Measurements from ENCODE around the gene TFDP2.

TFDP2 gene

DNA sequence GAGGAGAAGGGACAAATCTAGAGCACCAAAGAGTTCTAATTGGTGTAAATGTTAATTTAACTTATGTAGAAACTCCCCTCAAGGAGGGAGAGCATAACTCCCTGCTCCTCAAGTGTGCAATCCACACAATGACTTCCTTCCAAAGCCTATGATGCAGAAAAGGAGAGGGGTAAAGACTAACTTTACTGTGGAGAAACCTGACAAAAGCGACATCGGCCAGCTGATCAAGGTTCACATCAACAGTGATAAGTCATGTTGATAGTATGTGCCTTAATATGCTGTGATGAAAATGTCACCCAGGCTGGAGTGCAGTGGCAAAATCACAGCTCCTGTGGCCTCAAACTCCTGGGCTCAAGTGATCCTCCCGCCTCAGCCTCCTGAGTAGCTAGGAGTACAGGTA lies 76.5 kb downstream of the TFDP2 start:
- DNase-seq (ENCODE audit: low spot score) = no peak

DNA sequence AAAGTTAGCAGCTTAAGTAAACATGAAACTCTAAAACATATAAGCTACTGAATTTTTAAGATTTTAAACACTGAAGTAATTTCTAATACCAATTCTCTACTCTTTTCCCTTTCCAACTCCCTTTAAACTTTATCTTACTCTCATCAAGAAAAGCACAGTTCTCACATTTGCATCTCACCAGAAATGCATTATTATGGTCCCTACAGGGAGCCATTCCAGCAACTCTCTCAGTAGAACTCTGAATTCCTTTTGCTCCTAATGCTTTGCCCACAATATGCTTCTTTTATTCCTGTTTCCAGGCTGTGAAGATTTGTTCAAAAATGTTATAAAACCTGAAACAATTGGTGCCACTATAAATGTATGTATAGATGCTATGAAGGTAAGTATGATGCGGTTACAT lies 83.4 kb downstream of the TFDP2 start:
- no peak for DNase-seq (ENCODE audit: low spot score)

DNA sequence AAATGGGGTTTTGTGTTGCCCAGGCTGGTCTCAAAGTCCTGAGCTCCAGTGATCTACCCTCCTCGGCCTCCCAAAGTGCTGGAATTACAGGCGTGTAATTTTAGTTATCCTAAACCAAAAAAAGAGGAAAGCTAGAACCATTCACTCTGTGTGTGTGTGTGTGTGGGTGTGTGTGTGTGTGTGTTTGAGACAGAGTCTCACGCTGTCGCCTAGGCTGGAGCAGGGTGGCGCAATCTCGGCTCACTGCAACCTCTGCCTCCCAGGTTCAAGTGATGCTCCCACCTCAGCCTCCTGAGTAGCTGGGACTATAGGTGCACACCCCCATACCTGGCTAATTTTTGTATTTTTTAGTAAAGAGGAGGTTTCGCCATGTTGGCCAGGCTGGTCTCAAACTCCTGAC lies 84.0 kb downstream of the TFDP2 start:
- no peak for DNase-seq (ENCODE audit: low spot score)

DNA sequence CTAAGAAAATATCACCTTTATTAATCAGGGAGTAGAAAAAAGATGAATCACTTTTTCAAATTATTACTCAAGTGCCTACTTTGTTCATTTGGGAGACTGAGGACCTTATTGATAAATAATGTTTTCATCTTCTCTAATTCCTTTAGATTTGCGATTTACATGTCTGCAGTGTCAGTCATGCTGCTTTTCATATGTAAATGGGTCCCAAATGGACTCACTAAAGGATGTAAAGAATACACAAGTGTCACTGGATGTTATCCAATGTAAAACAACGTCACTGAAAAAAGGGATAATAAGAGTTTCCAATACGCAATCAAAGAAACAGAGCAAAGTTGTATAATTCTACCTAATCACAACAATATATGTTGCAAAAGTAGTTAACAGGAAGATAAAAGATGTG lies 84.9 kb downstream of the TFDP2 start:
- DNase-seq (ENCODE audit: low spot score) = no peak

DNA sequence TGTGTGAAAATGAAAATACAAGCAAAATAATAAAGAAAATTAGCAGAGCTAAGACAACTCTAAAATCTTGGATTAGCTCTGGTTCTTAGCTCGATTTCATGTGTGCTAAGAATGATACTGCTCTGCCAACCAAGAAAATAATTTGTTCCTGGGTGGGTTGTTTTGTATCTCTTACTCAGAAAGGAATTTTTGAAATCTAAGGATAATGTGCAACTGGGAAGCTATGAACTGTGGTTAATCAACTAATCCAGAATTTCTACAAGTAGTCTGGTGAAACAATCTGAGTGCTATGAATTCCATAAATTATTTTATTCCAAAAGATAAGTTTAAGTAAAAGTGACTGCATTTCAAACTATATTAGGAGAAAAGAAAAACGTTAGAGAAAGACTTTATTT lies 92.0 kb downstream of the TFDP2 start:
- no peak for DNase-seq (ENCODE audit: low spot score)

DNA sequence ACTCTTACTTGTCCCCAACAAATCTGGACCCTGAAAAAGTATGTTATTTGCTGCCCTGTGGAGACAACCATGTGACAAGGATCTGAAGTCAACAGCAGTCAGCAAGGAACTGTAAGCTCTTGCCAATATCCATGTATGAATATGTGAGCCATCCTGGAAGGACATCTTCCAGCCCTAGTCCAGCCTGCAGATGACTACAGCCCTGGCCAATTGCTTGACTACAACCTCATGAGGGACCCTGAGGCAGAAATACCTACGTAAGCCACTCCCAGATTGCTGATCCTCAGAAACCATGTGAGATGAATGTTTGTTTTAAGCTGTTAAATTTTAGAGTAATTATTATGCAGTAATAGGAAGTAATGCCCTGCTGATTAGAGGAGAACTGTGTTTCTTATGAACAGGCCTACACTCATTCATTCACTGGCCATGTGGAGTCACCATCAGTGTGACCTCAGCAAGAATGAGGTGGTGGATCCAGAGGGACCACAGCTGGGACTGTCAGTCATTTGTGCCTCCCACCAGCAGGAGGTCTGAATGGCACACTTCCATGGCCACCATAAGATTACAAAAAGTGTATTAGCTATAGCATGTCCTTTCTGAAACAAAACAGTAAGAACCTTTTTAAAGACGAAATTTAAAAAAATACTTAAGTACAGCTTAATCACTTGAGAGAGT lies 92.6 kb downstream of the TFDP2 start:
- no peak for DNase-seq (ENCODE audit: low spot score)

DNA sequence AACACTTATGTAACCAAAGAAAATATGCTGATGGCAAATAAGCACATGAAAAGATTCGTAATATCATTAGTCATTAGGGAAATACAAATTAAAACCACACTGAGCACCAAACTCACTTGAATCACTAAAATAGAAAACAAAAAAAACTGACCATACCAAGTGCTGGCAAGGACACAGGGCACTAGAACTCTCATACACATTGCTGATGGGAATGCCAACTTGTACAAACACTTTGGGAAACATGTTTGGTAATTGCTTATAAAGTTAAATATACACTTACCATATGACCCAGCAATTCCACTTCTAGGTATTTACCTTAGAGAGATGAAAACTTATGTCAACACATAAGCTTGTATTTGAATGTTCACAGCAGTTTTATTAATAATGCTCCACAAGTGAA lies 95.5 kb downstream of the TFDP2 start:
- no peak for DNase-seq (ENCODE audit: low spot score)

DNA sequence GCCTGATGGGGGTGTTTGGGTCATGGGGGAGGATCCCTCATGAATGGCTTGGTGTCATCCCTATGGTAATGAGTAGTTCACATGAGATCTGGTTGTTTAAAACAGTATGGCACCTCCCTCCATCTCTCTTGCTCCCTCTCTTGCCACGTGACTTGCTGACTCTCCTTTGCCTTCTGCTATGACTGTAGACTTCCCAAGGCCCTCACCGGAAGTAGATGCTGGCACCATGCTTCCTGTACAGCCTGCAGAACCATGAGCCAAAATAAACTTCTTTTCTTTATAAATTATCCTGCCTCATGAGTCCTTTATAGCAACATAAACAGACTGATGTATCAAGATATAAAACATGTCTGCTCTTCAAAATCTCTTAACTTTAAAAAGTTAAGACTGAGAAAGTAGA lies 96.1 kb downstream of the TFDP2 start:
- DNase-seq (ENCODE audit: low spot score) = no peak

DNA sequence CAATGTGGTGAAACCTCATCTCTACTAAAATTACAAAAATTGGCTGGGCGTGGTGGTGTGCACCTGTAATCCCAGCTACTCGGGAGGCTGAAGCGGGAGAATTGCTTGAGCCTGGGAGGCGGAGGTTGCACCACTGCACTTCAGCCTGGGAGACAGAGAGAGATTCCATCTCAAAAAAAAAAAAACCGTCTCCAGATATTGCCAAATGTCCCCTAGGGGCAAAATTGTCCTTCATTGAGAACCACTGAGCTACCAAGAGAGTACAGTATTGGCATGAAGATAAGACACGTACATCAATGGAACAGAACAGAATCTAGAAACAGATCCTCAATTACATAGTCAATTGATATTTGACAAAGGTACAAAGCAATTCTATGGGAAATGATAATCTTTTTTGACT lies 98.0 kb downstream of the TFDP2 start:
- DNase-seq (ENCODE audit: low spot score) = no peak

DNA sequence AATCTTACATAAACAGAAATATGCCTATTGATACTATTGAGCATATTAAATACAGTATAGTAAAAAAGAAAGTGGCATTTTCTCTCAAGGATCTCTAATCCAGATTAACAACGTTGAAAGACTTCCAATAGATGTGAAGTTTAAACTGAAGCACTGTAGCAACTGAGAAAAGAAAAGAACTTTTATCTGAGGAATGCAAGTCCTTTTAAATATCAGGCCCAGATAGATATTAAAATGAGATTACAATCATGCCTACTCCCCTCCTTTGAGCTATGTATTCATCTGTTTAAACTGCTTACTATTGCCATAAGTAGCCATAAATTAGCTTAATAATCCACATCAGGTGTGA lies 102.3 kb downstream of the TFDP2 start:
- no peak for DNase-seq (ENCODE audit: low spot score)

DNA sequence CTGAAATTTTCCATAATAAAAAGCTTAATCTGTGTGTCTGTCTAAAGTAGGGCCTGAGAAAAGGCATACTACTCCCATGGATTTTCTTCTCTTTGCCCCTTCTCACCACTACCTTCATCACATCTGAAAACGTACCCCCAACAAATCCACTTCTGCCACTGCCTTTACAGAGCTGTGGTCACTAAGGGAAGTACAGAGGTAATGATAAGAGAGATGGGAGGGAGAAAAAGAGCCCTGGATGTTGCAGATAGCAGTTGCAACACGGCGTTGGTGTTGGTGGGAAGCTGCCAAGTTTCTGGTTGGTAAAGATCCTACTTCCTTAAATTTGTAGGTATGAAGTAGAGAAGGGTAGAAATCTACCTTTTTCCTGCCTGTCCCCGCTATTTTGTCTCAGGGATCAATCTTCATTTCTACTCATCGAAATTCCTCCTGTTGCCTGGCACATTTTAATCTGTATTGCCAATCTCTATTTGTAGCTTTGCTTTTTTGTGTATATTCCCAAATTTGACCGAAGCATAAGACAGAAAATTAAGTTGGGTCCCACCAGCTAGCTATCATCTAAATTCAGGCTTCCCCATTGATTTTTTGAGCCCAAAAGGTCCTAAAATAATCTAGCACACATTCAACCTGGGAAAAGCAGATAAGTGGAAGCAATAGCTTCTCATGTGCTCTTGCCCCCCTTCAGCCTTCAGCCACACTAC lies 102.9 kb downstream of the TFDP2 start:
- no peak for DNase-seq (ENCODE audit: low spot score)

DNA sequence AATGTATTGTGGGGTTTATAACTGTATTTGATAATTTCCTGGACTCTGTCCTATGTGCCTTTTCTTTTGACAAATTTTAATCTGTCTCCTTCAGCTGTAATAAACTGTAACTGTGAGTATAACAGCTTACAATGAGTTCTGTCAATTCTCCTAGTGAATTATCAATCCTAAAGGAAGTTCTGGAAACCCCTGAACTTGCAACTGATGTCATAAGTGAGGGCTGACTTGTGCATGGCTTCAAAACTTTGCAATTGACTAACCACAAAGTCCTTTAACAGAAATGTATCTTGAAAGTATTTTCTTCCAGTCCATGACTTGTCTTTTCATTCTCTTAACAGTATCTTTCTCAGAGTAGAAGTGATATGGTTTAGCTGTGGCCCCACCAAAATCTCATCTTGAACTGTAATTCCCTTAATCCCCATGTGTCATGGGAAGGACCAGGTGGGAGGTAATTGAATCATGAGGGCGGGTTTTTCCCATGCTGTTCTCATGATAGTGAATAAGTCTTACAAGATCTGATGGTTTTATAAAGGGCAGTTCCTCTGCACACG lies 108.3 kb downstream of the TFDP2 start:
- no peak for DNase-seq (ENCODE audit: low spot score)

DNA sequence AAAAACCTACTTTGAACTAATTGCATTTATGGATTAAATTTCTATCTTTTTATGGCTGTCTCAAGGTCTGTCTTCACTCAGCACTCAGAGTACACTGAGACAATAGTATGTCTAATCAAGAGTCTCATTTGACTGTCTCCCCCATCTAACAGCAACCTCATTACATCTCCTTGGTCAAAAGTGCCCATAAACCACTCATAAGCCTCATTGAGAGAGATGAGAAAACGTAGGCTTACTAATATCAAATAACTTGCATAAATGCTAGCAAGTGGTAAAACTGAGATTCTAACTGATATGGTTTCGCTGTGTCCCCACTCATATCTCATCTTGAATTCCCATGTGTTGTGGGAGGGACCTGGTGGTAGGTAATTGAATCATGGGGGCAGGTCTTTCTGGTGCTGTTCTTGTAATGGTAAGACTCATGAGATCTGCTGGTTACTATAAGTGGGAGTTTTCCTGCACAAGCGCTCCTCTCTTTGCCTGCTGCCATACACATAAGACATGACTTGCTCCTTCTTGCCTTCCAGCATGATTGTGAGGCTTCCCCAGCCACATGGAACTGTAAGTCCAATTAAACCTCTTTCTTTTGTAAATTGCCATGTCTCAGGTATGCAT lies 113.9 kb downstream of the TFDP2 start:
- no peak for DNase-seq (ENCODE audit: low spot score)

DNA sequence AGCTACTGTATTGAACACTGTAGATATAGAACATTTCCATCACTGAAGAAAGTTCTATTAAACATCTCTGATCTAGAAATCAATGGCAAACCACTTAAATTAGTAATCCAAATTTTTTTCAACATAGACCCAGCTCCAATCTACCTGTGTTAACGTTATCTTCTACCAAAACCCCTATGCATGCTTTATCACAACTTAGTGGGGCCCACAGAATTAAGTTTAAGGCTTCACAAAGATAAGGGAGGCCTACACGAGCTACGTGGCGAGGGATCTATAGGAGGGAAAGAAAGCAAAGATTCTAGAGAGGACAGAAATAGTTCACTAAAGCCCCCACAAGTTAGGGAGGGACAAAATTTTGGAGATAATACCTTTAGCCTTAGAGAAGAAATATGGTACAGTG lies 116.1 kb downstream of the TFDP2 start:
- DNase-seq (ENCODE audit: low spot score) = no peak

DNA sequence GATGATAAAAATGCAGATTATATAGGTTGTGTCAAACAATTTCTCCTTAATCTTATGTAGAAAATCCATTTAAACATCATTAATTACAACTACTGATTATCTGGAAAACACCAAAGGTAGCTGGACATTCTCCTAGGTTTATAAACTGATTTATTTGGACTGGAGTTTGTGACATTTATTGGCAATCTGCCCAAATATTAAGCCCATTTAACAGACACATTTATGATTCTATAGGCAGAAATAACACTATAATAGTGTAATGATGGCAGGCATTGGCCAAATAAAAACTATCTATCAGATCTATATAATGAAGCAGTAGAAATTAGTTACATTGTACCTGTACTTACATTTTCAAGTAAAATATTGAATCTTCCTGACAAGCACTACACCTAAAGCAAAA lies 117.8 kb downstream of the TFDP2 start:
- DNase-seq (ENCODE audit: low spot score) = no peak

DNA sequence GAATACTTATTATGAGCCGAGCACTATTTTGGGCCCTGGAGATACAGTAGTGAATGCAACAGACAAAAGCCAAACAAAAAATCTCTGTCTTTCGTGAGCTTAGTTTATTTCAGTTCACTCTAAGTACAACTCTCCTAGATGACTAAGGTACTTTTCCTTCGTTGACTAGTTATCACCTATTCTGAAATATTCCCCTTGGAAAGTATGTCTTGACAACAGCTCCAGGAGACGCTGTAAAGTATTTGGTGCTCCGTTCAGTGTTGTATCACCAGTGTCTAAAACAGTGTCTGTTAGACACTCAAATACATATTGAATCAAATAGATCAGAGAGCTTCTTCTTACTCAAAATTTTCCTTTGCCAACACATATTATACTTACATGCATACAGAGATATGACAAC lies 119.6 kb downstream of the TFDP2 start:
- no peak for DNase-seq (ENCODE audit: low spot score)

DNA sequence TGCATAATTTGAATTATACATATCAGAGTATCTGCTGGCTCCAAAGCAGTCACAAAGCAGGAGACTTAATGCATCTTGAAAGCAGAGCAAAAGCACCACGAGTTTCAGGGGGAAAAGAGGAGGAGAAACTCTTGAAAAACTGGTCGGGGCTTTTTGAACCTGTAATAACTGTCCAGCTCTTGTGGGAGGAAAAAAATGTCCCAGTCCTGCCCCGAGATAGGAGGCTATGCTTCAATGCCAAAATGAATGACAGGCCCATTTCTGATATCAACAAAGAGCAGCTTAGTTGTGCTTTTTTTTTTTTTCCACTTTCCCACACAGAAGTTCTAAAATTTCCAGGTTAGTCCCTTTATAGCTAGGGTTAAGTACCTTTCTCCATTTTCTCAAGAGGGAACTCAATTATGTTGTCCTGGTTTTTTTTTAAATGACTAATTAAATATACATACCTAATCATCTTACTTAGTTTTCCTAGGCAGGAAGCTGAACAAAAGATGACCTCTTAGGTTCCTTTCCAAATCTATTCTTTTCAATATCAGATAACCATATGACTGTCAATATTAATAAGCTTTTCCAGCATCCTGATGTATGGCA lies 120.2 kb downstream of the TFDP2 start:
- no peak for DNase-seq (ENCODE audit: low spot score)

DNA sequence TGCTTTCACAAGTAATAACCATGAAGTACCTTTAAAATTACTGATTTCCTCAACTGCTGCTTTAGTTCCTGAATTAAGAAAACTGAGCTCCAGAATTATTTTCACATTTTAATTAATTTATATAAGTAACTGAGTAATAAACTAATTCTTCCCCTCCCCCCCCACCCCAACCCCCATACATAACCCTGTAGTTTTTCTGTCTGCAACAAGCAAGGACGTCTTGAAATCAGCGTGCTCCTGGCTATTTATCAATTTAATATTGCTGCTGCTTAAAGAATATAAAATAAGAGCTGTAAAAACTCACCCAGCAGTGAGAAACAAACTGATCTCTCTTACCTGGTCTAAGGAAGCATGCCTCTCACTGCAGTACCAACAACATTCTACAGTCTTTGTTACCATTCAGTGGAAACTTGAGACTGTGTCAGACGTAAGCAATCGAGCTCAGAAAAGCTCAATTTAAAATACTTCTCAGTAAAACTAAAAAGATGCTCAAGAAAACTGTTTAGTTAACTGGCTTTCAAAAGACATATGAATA lies 121.0 kb downstream of the TFDP2 start:
- DNase-seq (ENCODE audit: low spot score) = no peak

DNA sequence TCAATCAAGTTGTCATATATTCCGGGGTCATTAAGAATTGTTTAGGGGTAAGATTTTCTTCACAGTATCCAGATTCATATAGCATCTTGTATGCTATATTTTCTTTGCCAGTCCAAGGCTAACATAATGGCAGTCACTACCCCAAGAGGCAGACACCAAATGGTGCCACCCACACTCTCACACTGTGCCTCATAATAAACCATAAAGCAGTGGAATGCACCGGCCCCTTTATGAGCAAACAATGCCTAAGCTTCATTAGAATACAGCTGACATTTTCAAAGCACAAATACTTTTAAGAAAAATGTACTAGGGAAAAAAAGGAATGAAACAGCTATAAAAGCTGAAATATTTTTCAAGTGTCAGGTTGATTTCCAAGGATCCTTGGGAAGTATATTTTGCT lies 121.6 kb downstream of the TFDP2 start:
- no peak for DNase-seq (ENCODE audit: low spot score)

DNA sequence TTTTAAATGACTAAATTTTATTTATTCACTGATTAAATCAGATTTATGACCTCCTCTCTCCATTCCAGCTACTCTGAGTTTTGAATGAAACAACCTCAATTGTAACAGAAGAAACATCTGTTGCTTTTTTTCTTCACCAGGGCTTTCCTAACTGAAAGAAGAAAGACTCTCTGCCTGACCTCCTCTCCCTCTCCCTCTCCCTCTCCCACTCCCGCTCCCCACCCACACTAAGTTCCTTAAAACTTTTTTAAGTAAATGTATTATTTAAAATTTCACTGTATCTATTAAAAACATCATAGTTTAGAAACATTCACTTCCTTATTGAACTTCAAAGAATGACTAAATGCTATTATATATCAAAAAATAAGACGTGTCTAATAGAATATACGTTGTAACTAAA lies 122.0 kb downstream of the TFDP2 start:
- DNase-seq (ENCODE audit: low spot score) = no peak

DNA sequence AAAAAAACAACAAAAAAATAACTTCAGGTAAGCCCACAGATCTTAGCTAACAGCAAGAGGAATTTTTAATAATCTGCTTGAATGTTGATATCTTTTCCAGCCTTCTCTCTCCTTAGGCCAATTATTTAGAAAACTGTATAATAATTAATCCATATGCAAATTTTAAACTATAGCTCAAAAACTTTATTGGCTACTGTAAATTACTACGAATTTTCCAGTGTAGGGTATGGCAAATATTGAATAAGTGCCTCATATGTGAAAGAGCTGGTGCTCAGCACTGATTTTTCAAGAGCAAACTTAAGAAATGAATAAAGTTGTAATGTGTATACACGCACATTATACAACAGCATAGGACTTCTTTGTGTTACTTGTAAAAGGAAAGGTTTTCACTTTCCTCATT lies 123.0 kb downstream of the TFDP2 start:
- DNase-seq (ENCODE audit: low spot score) = no peak

DNA sequence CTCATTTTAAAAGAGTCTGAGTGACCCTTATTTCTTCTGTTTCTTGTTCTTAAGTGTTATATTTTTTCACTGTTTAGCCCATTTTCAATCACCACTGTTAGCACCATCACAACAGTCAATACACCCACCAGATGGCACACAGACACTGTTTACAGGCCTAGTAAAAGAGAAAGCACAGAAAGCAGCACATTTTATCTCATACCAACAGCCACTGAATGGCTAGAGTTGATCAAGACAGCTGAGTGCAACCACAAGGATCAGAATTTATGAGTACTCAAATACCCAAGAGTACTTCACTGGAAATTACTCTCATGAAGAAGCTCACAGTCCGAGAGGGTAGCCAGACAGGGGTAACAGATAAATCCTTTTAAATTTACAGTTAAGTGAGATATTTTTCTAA lies 127.0 kb downstream of the TFDP2 start:
- DNase-seq (ENCODE audit: low spot score) = no peak

DNA sequence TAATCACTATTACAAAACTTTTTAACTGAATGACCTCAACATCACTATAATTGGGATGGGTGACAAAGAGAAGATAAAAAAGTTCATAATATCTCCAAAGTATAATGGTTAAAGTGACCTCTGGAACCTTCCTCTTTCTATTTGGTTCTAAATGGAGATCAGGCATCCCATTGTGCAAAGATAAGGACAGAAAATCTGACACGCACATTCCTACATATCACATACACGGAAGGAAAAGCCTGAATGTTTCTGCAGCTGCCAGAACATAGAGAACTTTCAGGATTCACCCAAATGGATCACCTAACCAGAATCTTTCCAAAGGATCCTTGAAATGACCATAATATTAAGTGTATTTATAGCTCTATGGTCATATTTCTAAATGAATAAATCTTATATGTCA lies 128.2 kb downstream of the TFDP2 start:
- DNase-seq (ENCODE audit: low spot score) = no peak
